ENCODE measurements around the gene ANHX.

The ANHX gene

GRCh38 chr12:133202493-133203343, 33.0 kb downstream of the ANHX start:
- no peak for FAIRE-seq

GRCh38 chr12:133201888-133202287, 33.8 kb downstream of the ANHX start:
- FAIRE-seq, result no peak

- no peak for FAIRE-seq
Measured at GRCh38 chr12:133192847-133193246, 42.8 kb downstream of the ANHX start.

- no peak for FAIRE-seq
Measured at GRCh38 chr12:133190176-133190575, 45.5 kb downstream of the ANHX start.

- peak; percentile 76 for FAIRE-seq
Measured at GRCh38 chr12:133181238-133181959, 54.3 kb downstream of the ANHX start, which contains the start of gene ZNF268. ZNF268 (plus strand) TSS chr12:133181495; CDS start chr12:133181998, 503 bp downstream.

- no peak for FAIRE-seq
Measured at GRCh38 chr12:133180669-133181068, 55.0 kb downstream of the ANHX start.

GRCh38 chr12:133174901-133175300, 60.8 kb downstream of the ANHX start:
- FAIRE-seq, result no peak

GRCh38 chr12:133172491-133172890, 63.2 kb downstream of the ANHX start:
- no peak for FAIRE-seq
